HL-60 (cell line): Measurements from ENCODE around the gene GSK3B.

Source experiments
- DNase-seq, 2 experiments: peaks; one replicate each; pipeline ENCODE4 v3.0.0-alpha.2; 2010 to 2020; ENCODE audit warnings: low read depth in 1 of 2, low spot score in 1 of 2
- H3K27ac ChIP-seq: fragments of 250-450 bp; sonication (Bioruptor Pico); replicated peaks from 2 replicates; pipeline ENCODE4 v1.5.1; 2020; ENCODE audit warnings: mild to moderate bottlenecking, moderate library complexity
- H3K27me3 ChIP-seq: fragments of 250-450 bp; sonication (Bioruptor Pico); 2 replicates; pipeline ENCODE4 v1.5.1; 2021; ENCODE audit warnings: mild to moderate bottlenecking, moderate library complexity; ENCODE audit not compliant: insufficient read depth, poor library complexity, severe bottlenecking
- H3K4me3 ChIP-seq: replicated peaks from 2 replicates; pipeline ENCODE4 v1.5.1; 2011; ENCODE audit warnings: mild to moderate bottlenecking, control low read depth, low read length; ENCODE audit not compliant: insufficient read depth
- GABPA ChIP-seq: IDR thresholded peaks from 2 replicates; pipeline ENCODE4 v1.6.1; 2012; ENCODE audit warnings: low read depth
- POLR2AphosphoS5 ChIP-seq: IDR thresholded peaks from 2 replicates; pipeline ENCODE4 v1.6.1; 2012; ENCODE audit warnings: low read depth
- SPI1 ChIP-seq: IDR thresholded peaks from 2 replicates; pipeline ENCODE4 v1.6.1; 2012; ENCODE audit warnings: low read depth, mild to moderate bottlenecking, borderline replicate concordance
- TF ChIP-seq, protein P1 (sequence below): IDR thresholded peaks from one replicate; pipeline ENCODE4 v1.5.1; 2011; ENCODE audit warnings: low read length, control low read depth, inconsistent platforms; ENCODE audit not compliant: insufficient read depth
- TF ChIP-seq, protein P2 (sequence below): IDR thresholded peaks from 2 replicates; pipeline ENCODE4 v1.6.1; 2012; ENCODE audit warnings: low read depth; ENCODE audit not compliant: insufficient replicate concordance

The GSK3B gene

DNA sequence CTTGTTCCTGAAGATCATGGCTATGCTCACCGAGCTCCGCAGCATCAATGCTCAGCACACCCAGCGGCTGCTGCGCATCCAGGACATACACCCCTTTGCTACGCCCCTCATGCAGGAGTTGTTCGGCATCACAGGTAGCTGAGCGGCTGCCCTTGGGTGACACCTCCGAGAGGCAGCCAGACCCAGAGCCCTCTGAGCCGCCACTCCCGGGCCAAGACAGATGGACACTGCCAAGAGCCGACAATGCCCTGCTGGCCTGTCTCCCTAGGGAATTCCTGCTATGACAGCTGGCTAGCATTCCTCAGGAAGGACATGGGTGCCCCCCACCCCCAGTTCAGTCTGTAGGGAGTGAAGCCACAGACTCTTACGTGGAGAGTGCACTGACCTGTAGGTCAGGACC, 277.2 kb downstream of the GSK3B start:
- Histone ChIP-seq H3K27me3 (no peaks in the 10 kb centered on the region), H3K27ac (no peak overlapping the region), H3K4me3 (no peak overlapping the region)
- DNase-seq = no peak
- TF ChIP-seq POLR2AphosphoS5 (no peak), SPI1 (no peak), GABPA (no peak)
- TF ChIP-seq, protein P1, sequence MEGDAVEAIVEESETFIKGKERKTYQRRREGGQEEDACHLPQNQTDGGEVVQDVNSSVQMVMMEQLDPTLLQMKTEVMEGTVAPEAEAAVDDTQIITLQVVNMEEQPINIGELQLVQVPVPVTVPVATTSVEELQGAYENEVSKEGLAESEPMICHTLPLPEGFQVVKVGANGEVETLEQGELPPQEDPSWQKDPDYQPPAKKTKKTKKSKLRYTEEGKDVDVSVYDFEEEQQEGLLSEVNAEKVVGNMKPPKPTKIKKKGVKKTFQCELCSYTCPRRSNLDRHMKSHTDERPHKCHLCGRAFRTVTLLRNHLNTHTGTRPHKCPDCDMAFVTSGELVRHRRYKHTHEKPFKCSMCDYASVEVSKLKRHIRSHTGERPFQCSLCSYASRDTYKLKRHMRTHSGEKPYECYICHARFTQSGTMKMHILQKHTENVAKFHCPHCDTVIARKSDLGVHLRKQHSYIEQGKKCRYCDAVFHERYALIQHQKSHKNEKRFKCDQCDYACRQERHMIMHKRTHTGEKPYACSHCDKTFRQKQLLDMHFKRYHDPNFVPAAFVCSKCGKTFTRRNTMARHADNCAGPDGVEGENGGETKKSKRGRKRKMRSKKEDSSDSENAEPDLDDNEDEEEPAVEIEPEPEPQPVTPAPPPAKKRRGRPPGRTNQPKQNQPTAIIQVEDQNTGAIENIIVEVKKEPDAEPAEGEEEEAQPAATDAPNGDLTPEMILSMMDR = no peak
- TF ChIP-seq, protein P2, sequence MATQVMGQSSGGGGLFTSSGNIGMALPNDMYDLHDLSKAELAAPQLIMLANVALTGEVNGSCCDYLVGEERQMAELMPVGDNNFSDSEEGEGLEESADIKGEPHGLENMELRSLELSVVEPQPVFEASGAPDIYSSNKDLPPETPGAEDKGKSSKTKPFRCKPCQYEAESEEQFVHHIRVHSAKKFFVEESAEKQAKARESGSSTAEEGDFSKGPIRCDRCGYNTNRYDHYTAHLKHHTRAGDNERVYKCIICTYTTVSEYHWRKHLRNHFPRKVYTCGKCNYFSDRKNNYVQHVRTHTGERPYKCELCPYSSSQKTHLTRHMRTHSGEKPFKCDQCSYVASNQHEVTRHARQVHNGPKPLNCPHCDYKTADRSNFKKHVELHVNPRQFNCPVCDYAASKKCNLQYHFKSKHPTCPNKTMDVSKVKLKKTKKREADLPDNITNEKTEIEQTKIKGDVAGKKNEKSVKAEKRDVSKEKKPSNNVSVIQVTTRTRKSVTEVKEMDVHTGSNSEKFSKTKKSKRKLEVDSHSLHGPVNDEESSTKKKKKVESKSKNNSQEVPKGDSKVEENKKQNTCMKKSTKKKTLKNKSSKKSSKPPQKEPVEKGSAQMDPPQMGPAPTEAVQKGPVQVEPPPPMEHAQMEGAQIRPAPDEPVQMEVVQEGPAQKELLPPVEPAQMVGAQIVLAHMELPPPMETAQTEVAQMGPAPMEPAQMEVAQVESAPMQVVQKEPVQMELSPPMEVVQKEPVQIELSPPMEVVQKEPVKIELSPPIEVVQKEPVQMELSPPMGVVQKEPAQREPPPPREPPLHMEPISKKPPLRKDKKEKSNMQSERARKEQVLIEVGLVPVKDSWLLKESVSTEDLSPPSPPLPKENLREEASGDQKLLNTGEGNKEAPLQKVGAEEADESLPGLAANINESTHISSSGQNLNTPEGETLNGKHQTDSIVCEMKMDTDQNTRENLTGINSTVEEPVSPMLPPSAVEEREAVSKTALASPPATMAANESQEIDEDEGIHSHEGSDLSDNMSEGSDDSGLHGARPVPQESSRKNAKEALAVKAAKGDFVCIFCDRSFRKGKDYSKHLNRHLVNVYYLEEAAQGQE = no peak

GRCh38 chr3:119815716-119816115, 278.5 kb downstream of the GSK3B start:
- TF ChIP-seq, protein P1 = no peak
- TF ChIP-seq, protein P2 = no peak
- TF ChIP-seq POLR2AphosphoS5 (no peak), GABPA (no peak), SPI1 (no peak)
- Histone ChIP-seq H3K27ac (no peak overlapping the region), H3K4me3 (no peak overlapping the region), H3K27me3 (no peaks in the 10 kb centered on the region)
- no peak for DNase-seq

GRCh38 chr3:119812491-119813058, 281.7 kb downstream of the GSK3B start:
- H3K27me3 ChIP-seq = no peaks in the 10 kb centered on the region
- no peak for DNase-seq

More at GRCh38 chr3:119812491-119813058, 281.7 kb downstream of the GSK3B start:
- Histone ChIP-seq H3K4me3 (no peak overlapping the region), H3K27ac (no peak overlapping the region)
- TF ChIP-seq, protein P2 = no peak
- TF ChIP-seq SPI1 (no peak), POLR2AphosphoS5 (no peak), GABPA (no peak)
- TF ChIP-seq, protein P1 = no peak
